ES-I3 (cell line): ENCODE results near the gene RASSF6.
"Not testable (repeated sequence)": the region's sequence is repeated elsewhere in the genome, so short reads cannot be mapped to it uniquely, and the experiment has no call there.

ENCODE experiments used
- H3K36me3 ChIP-seq: 2 replicates; pipeline ENCODE4 v1.6.1; 2013; ENCODE audit warnings: mild to moderate bottlenecking, low read length, control low read depth, moderate library complexity; ENCODE audit not compliant: insufficient read depth
- H3K4me1 ChIP-seq: 2 replicates; pipeline ENCODE4 v1.6.1; 2013; ENCODE audit warnings: mild to moderate bottlenecking, control low read depth, low read length; ENCODE audit not compliant: insufficient read depth
- H3K9ac ChIP-seq: 2 replicates; pipeline ENCODE4 v1.6.1; 2013; ENCODE audit warnings: low read depth, mild to moderate bottlenecking, low read length, moderate library complexity
- H3K9me3 ChIP-seq: 2 replicates; pipeline ENCODE4 v1.6.1; 2013; ENCODE audit warnings: mild to moderate bottlenecking, low read length, moderate library complexity; ENCODE audit not compliant: control insufficient read depth, insufficient read depth

RASSF6 gene

DNA sequence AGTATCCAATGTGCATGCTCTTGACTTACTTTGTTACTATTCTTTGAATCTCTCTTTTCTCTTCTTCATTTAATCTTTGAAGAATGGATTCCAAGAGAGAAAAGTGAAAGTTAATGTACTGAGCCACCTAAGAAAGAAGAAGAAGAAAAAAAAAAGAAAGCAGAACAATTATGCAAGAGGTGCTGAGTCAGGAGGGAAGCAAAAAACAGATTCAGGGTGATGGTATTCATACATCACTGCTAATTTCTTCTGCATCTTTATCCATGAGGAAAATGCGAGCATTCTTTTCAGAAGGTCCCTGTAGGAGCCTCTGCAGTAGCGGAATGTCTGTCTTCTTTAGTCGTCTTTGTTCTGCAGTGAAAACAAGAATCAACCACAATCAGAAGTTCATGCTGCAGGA, 43.9 kb downstream of the RASSF6 start:
- H3K36me3 ChIP-seq = no peaks in the 10 kb centered on the region

DNA sequence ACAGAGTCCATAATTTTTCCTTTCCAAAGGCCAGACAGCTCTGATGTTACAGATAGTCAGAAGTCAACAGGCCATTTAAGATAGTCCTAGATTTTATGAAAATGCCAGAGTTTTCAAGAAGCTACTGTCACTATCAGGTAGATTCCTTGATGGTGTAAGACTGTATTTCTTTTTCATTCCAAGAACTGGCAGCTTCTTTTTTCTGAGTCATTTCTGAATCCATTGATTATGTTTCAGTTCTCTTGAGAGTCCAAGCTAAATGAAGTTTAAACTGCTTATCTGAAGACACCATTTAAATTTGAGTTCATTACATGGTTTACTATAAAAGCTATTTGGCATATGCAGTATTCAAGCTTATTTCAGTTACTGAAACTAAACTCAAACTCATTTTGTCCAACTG, 44.6 kb downstream of the RASSF6 start:
- H3K9ac ChIP-seq = no peak overlapping the region
- 0 out of 2 replicates have a peak, but pooled peaks cover 3% of the 10 kb centered on the region for H3K4me1 ChIP-seq
- no peaks in the 10 kb centered on the region for H3K9me3 ChIP-seq
- no peaks in the 10 kb centered on the region for H3K36me3 ChIP-seq

More for the DNA sequence above, 43.9 kb downstream of the RASSF6 start:
- Histone ChIP-seq H3K4me1 (0 out of 2 replicates have a peak, but pooled peaks cover 3% of the 10 kb centered on the region), H3K9ac (no peak overlapping the region), H3K9me3 (no peaks in the 10 kb centered on the region)

DNA sequence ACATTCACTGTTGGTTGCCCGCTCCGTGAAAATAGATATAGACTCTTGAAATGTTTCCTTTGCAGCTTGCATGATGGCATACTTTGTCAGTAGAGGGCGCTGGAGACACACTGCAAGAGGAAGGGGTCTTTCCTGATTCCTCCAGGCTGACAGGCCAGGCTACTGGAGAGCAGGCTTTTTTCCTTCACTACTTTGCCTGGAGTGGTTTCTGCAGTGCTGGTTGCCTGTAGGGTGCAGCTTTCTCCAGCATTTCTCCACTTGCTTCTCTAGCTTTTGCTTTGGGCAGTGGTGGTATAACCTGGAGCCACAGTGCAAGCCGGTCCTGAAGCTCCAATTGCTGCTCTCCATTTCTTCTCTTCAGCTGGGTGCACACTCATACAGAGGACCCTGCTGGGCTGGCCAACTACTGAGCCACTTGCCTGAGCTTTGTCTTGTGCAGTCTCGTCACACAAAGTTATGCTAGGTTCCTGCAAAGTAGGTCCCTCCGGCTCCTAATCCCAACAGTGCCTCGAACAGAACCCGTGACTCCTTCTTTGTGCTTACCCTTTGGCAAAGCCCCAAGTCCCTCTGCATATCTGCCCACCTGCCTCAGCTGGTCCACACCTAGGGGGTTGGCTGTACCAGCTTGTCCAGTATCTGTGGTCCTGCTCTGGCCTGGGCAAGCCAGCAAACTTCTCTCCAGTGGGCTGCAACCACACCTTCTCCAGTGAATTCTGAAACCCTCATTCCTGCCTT, 46.3 kb downstream of the RASSF6 start:
- no peaks in the 10 kb centered on the region for H3K36me3 ChIP-seq
- H3K9me3 ChIP-seq = no peaks in the 10 kb centered on the region
- no peak overlapping the region for H3K9ac ChIP-seq
- 0 out of 2 replicates have a peak, but pooled peaks cover 3% of the 10 kb centered on the region for H3K4me1 ChIP-seq

DNA sequence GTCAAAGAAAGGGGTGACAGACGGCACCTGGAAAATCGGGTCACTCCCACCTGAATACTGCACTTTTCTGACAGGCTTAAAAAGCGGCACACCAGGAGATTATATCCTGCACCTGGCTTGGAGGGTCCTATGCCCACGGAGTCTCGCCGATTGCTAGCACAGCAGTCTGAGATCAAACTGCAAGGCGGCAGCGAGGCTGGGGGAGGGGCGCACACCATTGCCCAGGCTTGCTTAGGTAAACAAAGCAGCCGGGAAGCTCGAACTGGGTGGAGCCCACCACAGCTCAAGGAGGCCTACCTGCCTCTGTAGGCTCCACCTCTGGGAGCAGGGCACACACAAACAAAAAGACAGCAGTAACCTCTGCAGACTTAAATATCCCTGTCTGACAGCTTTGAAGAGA, 69.4 kb downstream of the RASSF6 start:
- not testable (repeated sequence) for H3K9ac ChIP-seq, H3K4me1 ChIP-seq, H3K9me3 ChIP-seq, H3K36me3 ChIP-seq

DNA sequence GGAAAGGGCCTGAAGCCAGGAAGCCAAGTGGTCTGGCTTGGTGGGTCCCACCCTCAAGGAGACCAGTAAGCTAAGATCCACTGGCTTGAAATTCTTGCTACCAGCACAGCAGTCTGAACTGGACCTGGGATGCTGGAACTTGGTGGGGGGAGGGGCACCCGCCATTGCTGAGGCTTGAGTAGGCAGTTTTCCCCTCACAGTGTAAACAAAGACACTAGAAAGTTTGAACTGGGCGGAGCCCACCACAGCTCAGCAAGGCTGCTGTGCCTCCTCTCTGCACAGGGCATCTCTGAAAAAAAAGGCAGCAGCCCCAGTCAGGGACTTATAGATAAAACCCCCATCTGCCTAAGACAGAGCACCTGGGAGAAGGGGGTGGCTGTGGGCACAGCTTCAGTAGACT, 75.6 kb downstream of the RASSF6 start:
- Histone ChIP-seq H3K4me1 (no peaks in the 10 kb centered on the region), H3K36me3 (no peaks in the 10 kb centered on the region), H3K9me3 (no peaks in the 10 kb centered on the region)

DNA sequence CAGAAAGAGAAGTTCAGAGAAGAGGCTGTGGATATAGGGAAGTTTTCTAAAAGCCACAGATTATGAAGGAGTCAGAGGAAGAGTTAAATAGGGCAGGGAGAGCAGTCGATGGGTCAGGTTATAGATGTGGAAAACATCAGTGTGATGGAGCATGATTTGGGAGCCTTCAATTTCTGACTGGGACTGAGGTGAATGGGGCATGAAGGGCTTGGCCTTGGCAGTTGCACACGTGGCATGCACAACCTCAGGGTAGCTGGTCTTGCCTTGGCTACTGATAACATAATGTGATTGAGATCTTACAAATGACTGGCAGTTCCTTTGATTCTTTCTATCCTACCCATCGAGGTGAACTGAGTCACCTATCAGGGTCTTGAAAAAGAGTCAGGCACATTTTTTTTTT, 79.0 kb downstream of the RASSF6 start:
- no peak overlapping the region for H3K9ac ChIP-seq
- no peaks in the 10 kb centered on the region for H3K9me3 ChIP-seq
- H3K36me3 ChIP-seq = no peaks in the 10 kb centered on the region
- no peaks in the 10 kb centered on the region for H3K4me1 ChIP-seq

More for the DNA sequence above, 75.6 kb downstream of the RASSF6 start:
- no peak overlapping the region for H3K9ac ChIP-seq

DNA sequence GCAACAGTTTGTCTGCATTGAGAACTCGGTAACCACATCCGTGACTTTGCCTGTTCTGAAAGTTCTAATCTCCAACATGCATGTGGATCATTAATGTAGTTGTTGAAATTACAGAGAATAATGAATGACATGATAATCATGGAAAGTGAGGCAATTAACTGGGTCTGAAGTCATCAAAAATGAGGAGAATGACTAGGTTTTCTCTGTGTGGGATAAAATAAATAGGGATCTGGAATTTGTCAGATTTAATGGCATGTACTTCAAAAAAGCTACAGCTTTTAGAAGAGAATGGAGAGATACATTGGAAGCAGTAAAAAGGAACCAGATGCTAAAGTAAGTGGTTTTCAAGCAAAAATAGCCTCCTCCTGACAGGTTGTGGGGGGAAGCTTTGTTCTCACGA, 79.4 kb downstream of the RASSF6 start:
- no peaks in the 10 kb centered on the region for H3K4me1 ChIP-seq
- no peaks in the 10 kb centered on the region for H3K9me3 ChIP-seq
- H3K36me3 ChIP-seq = no peaks in the 10 kb centered on the region
- H3K9ac ChIP-seq = no peak overlapping the region

DNA sequence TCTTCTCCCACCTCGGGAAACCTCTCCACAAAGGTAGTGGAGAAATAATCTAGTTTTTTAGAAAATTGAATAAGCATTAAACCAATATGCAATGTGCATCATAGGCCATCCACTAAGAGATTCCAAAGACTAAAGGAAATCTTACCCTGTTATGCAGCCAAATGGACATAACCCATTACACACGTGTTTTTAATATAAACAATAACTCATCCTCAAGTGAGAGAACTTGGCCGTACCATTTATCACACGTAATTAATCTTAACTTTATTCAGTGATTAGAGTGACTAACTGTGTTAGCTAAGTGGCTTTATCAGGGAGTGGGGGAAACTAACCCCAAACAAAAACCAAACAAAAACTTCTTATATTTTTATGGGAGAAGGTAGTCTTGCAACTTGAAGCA, 80.8 kb downstream of the RASSF6 start:
- Histone ChIP-seq H3K9me3 (no peaks in the 10 kb centered on the region), H3K4me1 (no peaks in the 10 kb centered on the region), H3K9ac (no peak overlapping the region), H3K36me3 (no peaks in the 10 kb centered on the region)

DNA sequence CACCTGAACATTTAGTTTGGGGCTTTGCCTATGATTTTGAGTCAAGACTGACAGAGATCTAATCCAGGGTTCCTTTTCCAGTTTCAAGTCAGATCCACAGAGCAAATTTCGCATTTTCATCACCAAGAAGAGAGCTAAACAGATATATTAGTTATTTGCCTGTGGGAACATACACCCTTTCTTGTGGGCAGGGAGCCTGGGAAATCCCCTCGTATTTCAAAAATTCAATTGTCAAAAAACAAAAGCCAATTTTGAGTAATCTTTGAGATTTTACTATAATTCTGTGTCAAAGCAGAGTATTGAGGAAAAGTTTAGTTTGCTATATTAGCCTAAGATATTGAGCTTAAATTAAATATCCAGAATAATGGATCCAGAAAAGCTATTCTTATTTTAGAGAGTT, 82.1 kb downstream of the RASSF6 start:
- H3K9ac ChIP-seq = no peak overlapping the region
- no peaks in the 10 kb centered on the region for H3K9me3 ChIP-seq
- no peaks in the 10 kb centered on the region for H3K36me3 ChIP-seq
- H3K4me1 ChIP-seq = no peaks in the 10 kb centered on the region

DNA sequence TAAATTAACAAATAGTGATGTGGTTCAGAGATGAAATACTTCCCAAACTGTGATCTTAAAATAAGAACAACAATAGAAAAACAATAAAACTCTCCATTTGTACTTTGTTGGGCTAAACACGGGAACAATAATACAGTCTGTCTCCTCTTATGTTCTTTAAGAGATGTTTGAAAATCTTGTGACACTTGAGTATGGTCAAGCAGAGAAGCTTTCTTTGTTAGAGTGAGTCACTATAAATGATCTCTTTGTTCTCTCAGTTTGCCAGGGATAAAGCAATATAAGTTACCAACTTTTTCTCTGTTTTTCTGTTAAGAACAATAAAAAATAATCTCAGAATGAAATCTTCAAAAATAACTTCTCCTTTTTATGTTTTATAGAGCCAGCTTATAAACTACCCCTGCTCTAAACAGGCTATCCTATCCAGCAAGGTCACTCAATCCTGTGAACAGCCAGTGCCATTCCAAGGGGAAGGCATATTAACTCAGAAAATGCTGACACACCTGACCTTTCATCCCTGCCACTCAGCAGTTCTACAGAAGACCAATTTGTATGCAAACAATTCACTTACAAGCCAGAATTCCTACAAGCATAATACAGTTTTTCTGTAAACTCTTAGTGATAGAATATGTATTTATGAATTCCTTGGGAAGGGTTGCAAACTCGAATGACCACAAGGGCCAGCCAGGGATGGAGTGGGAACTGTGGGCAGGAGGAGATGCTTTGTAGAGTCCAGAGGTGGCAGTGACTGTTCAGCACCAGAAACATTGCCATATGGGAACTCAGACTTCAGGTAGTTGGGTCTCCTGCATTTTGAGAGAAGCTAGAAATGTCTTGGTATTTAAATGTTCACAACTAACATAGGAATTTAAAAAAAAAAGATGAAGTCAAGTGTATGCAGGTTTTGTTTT, 86.5 kb downstream of the RASSF6 start:
- Histone ChIP-seq H3K9ac (no peak overlapping the region), H3K9me3 (no peaks in the 10 kb centered on the region), H3K4me1 (no peaks in the 10 kb centered on the region), H3K36me3 (no peaks in the 10 kb centered on the region)

DNA sequence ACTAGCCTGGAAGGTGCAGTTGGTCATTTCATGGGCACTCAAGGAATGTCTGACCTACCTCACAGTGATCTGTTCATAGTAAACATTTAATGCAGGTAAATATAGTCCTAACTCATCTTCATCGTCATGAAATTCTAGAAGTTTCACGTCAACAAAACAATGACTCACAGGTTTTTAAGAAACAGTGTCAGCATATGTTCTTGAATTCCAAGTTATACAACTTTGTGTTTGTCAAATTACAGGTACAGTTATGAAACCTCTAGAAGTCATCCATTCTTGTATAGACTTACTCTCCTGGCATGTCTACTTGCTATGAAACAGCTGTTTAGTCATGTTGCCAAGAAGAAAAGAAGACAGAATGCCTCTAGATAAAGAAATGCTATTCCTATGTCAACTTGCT, 92.1 kb downstream of the RASSF6 start:
- Histone ChIP-seq H3K36me3 (no peaks in the 10 kb centered on the region), H3K4me1 (no peaks in the 10 kb centered on the region), H3K9me3 (no peaks in the 10 kb centered on the region), H3K9ac (no peak overlapping the region)

DNA sequence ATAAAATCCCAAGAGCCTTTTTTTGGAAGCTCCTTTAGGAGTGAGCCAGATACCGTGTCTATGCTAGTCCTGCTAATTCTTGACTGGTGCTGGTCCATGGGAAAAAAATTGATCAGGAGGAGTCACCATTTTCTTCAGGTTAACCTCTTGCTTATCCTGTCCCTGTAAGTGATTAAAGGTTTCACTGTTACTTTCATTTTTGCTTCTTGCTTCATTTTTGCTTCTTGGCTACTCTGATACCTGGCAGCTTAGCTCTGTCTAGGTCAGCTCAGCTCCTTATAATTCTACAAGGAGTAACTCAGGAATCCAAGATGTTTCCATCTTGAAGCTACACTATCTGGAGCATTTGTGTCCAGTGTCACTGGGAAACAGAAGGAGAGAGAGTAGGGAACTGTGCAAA, 93.0 kb downstream of the RASSF6 start:
- H3K9me3 ChIP-seq = no peaks in the 10 kb centered on the region
- no peak overlapping the region for H3K9ac ChIP-seq
- H3K36me3 ChIP-seq = no peaks in the 10 kb centered on the region
- H3K4me1 ChIP-seq = no peaks in the 10 kb centered on the region

DNA sequence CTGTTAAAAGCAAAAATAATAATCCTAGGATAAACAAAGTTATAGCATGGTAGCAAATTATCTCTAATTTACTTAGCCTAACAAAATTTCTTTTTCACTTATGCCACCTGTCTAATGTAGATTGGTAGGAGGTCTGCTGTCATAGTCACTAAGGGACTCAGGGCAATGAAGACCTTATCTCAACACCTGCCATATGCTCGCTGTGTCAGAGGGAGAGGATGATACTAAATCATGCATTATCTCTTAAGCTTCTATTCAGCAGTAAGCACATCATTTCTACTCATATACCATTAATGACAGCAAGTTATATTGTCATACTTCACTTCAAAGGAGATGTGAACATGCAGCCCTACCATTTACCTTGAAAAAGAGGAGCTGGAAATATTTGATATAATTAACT, 94.6 kb downstream of the RASSF6 start:
- Histone ChIP-seq H3K9ac (no peak overlapping the region), H3K36me3 (no peaks in the 10 kb centered on the region), H3K4me1 (peaks cover 8% of the 10 kb centered on the region), H3K9me3 (no peaks in the 10 kb centered on the region)

DNA sequence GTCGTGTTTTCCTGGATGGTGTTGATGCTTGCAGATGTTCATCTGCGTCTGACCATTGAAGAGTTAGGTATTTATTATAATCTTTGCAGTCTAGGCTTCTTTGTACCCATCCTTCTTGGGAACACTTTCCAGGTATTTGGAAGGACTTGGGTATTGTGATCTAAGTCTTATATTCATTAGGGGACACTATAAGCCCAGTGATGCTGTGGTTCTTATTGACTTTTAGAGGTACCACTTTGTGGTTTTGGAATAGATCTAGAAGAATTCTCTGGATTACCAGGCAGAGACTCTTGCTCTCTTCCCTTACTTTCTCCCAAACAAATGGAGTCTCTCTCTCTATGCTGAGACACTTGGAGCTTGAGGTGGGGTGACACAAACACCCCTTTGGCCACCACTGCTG, 97.1 kb downstream of the RASSF6 start:
- H3K36me3 ChIP-seq = no peaks in the 10 kb centered on the region

More for the DNA sequence above, 97.1 kb downstream of the RASSF6 start:
- H3K4me1 ChIP-seq = peaks cover 12% of the 10 kb centered on the region
- H3K9me3 ChIP-seq = no peaks in the 10 kb centered on the region
- no peak overlapping the region for H3K9ac ChIP-seq
